ENCODE results near the gene NXF1.
A peak's percentile ranks its signal among the peaks of the same experiment; 100 is the strongest.

Gene NXF1

DNA sequence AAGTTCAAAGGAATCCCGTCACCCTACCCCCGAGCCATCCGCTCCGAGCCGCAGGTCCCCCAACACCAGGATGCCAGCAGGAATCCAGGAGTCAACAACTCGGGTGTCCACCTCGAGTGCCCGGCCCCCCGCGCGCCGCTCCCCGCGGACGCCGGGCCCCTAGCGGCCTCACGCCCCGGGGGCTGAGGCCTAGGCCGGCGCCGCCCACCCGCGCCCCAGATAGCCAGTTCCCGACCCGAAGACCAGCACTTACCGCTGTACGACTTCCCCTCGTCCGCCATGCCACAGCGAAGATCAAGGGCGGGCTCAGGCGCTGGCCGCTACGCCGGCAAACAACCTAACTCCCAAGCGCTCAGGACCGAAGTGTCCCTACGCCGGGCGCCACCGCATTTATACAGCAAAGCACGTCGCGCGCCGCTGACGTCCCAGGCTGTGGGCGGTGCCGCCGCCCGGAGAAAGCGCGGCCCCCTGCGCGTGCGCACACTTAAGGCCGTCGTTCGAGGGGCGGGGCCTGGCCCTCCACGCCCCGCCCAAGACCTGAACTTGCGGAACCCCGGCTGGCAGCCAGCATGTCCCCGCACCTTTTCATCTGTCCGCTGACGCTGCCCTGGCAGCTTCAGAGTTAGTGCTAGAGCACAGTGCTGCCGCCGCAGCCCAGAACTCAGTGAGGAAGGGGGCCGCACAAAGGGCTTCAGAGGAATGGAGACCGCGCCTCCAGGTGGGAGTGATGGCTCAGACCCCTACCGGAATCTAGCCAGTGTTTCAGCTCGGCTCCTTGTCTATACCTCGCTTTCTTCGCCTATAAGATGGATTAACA, at the start of gene NXF1:
NXF1 (minus strand) TSS at position 365 of the 817 bp plus-strand sequence; CDS start at position 281, 84 bp downstream.
- peaks cover 34 to 46% (median 38%) of the 10 kb centered on the region in 11 experiments for H3K36me3 ChIP-seq
- no peaks in the 10 kb centered on the region for H3K9me3 ChIP-seq (replicated peaks in 1 of 11)
- peaks cover 6 to 49% (median 48%) of the 10 kb centered on the region in 11 experiments; a peak in 20 of 22 replicates for H4K20me1 ChIP-seq
- peak within 1 kb of the TSS; percentile 79 to 92 (median 87) for H3K27ac ChIP-seq
- H3K27me3 ChIP-seq, result no peaks in the 10 kb centered on the region
- peak within 1 kb of the TSS; percentile 86 to 99 (median 90) for H3K4me3 ChIP-seq
- peak within 1 kb of the TSS; percentile 87 to 98 (median 96) for H3K4me2 ChIP-seq
- peaks cover 38 to 69% (median 50%) of the 10 kb centered on the region in 10 experiments for H3K4me1 ChIP-seq
- H3K9ac ChIP-seq, result peak within 1 kb of the TSS; percentile 88 to 97 (median 93)
- no peak for TF ChIP-seq Cebpa-rat (IDR thresholded peaks at IDR 0.05)

- peak overlapping the region; percentile 56 to 98 (median 94); a peak in 21 of 22 replicates for H3K27ac ChIP-seq
- no peak for TF ChIP-seq Cebpa-rat (IDR thresholded peaks at IDR 0.05)
- no peaks in the 10 kb centered on the region; a peak in 2 of 22 replicates for H3K9me3 ChIP-seq (replicated peaks in 1 of 11)
- no peaks in the 10 kb centered on the region for H3K27me3 ChIP-seq
- H3K36me3 ChIP-seq, result peaks cover 37 to 48% (median 42%) of the 10 kb centered on the region in 11 experiments
- H3K4me2 ChIP-seq, result peak overlapping the region; percentile 91 to 99 (median 97)
- H3K9ac ChIP-seq, result peak overlapping the region; percentile 86 to 99 (median 95)
- H4K20me1 ChIP-seq, result peaks cover 40 to 58% (median 54%) of the 10 kb centered on the region in 11 experiments
- peak overlapping the region; percentile 82 to 96 (median 89) for H3K4me3 ChIP-seq
- H3K4me1 ChIP-seq, result peaks cover 40 to 53% (median 46%) of the 10 kb centered on the region in 10 experiments
Measured at GRCh38 chr11:62854013-62854824, 49.0 kb upstream of the NXF1 start.

DNA sequence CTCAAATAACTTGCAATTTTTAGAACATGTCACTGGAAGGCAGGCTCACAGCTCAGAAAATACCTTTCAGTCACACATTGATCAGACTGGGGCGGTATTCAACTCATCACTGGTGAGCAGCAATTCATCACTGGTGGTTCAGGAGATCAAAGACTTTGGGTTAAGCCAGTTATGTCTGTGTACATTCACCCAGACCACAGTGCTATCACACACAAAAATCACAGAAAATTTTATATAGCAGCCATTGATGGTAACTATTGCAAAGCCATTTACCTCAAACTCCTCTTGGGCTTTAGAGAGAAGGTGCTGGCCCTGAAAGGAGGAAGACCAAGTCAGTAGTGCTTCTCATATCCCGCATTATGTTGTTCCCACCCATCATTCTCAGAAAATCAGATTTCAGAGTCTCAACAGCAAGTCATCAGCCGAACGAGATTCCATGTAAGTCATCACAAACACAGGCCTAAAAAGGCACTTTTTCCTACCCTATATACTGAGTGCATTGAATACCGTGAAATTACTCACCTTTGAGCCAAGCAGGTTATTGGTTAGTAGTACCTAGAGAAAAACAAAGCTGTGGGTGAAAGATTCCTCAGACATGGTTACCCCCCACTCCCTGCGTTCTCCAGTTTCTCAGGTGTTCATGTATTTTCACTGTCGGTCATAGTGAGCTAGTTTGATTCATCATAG, 48.2 kb upstream of the NXF1 start:
- H3K4me1 ChIP-seq, result peaks cover 38 to 51% (median 45%) of the 10 kb centered on the region in 10 experiments
- TF ChIP-seq Cebpa-rat (IDR thresholded peaks at IDR 0.05), result no peak
- peaks cover 40 to 58% (median 54%) of the 10 kb centered on the region in 11 experiments for H4K20me1 ChIP-seq
- H3K4me2 ChIP-seq, result peak overlapping the region; percentile 91 to 99 (median 97)
- peaks cover 37 to 48% (median 42%) of the 10 kb centered on the region in 11 experiments for H3K36me3 ChIP-seq
- H3K9ac ChIP-seq, result peak overlapping the region; percentile 86 to 99 (median 95)
- H3K27ac ChIP-seq, result peak overlapping the region in 9 of 11 experiments; percentile 26 to 98 (median 95); a peak in 18 of 22 replicates
- no peaks in the 10 kb centered on the region; a peak in 2 of 22 replicates for H3K9me3 ChIP-seq (replicated peaks in 1 of 11)
- H3K27me3 ChIP-seq, result no peaks in the 10 kb centered on the region
- H3K4me3 ChIP-seq, result peak overlapping the region; percentile 82 to 96 (median 89)

GRCh38 chr11:62852523-62853188, 47.4 kb upstream of the NXF1 start:
- Histone ChIP-seq H4K20me1 (peaks cover 40 to 58% (median 54%) of the 10 kb centered on the region in 11 experiments), H3K4me1 (peaks cover 31 to 43% (median 37%) of the 10 kb centered on the region in 10 experiments), H3K27me3 (no peaks in the 10 kb centered on the region), H3K27ac (peak overlapping the region in 7 of 11 experiments; percentile 3 to 98 (median 95); a peak in 10 of 22 replicates), H3K9me3 (replicated peaks in 1 of 11) (no peaks in the 10 kb centered on the region; a peak in 2 of 22 replicates), H3K9ac (peak overlapping the region; percentile 86 to 99 (median 95); a peak in 21 of 22 replicates), H3K4me2 (peak overlapping the region; percentile 91 to 99 (median 97)), H3K36me3 (peaks cover 37 to 44% (median 42%) of the 10 kb centered on the region in 11 experiments), H3K4me3 (peak overlapping the region; percentile 82 to 96 (median 89); a peak in 19 of 20 replicates)
- TF ChIP-seq Cebpa-rat (IDR thresholded peaks at IDR 0.05), result no peak

DNA sequence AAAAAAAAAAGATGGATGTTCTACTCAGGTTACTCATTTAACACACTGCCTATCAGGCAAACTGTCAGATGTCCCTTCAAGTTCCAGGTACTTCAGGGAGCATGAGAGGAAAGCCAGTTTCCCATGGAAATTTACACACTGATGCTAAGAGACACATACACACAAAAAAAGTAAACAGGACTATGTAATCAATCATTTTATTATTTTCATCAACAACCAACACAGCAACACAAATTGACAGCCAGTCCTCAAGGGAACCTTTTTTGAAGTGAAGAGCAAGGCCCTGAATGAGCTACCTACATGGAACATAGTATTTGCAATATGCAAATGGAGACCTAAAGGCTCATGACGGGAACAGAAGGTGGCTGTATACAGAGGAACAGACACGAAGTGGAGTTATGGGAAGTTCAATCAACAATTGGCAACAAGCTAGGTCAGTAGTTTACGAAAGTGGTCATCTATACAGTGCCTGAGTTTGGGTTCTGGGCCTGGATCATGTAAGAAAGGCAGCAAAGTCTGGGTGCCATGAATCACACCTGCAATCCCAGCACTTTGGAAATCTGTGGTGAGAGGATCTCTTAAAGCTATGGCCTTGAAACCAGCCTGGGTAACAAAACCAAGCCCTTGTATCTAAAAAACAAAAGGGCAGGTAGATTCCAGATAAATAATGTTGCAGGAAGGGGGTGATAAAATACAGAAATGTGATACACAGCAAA, 46.7 kb upstream of the NXF1 start:
- no peaks in the 10 kb centered on the region for H3K27me3 ChIP-seq
- TF ChIP-seq Cebpa-rat (IDR thresholded peaks at IDR 0.05), result no peak
- H3K4me3 ChIP-seq, result peak overlapping the region in 9 of 10 experiments; percentile 82 to 96 (median 88); a peak in 16 of 20 replicates
- peak overlapping the region; percentile 2 to 99 (median 96); a peak in 21 of 22 replicates for H3K4me2 ChIP-seq
- H3K9ac ChIP-seq, result peak overlapping the region; percentile 86 to 99 (median 95); a peak in 17 of 22 replicates
- H3K9me3 ChIP-seq (replicated peaks in 1 of 11), result no peaks in the 10 kb centered on the region; a peak in 2 of 22 replicates
- peaks cover 24 to 36% (median 30%) of the 10 kb centered on the region in 10 experiments for H3K4me1 ChIP-seq
- H3K27ac ChIP-seq, result peak overlapping the region in 1 of 11 experiments; percentile 97; a peak in 1 of 22 replicates
- peaks cover 37 to 44% (median 42%) of the 10 kb centered on the region in 11 experiments for H3K36me3 ChIP-seq
- H4K20me1 ChIP-seq, result peaks cover 40 to 58% (median 54%) of the 10 kb centered on the region in 11 experiments

DNA sequence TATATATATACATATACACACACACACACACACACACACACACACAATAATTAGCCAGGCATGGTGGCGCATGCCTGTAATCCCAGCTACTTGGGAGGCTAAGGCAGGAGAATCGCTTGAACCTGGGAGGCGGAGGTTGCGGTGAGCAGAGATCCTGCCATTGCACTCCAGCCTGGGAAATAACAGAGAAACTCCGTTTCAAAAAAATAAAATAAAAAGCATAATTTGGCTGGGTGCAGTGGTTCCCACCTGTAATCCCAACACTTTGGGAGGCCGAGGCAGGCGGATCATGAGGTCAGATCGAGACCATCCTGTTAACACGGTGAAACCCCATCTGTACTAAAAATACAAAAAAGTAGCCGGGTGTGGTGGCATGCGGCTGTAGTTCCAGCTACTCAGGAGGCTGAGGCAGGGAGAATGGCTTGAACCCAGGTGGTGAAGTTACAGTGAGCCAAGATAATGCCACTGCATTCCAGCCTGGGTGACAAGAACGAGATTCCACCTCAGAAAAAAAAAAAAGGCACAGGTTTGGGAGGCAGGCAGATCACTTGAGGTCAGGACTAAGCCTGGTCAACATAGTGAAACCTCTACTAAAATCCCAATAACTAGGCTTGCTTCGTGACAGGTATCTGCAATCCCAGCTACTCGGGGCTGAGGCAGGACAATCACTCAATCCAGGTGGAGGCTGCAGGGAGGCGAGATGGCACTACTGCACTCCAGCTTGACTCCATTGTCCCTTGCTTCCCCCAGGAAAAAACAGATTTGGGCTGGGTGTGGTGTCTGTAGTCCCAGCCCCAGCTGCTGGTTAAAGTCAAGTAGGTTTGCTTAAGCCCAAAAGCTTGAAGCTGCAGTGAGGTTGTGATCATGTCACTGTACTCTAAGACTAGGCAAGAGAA, 45.9 kb upstream of the NXF1 start:
- H3K36me3 ChIP-seq, result peaks cover 37 to 44% (median 42%) of the 10 kb centered on the region in 11 experiments
- peak overlapping the region in 9 of 11 experiments; percentile 3 to 98 (median 96); a peak in 8 of 22 replicates for H3K4me2 ChIP-seq
- H4K20me1 ChIP-seq, result peaks cover 40 to 58% (median 54%) of the 10 kb centered on the region in 11 experiments
- H3K27ac ChIP-seq, result no peak overlapping the region
- H3K9ac ChIP-seq, result peak overlapping the region in 8 of 11 experiments; percentile 13 to 99 (median 92); a peak in 12 of 22 replicates
- no peaks in the 10 kb centered on the region; a peak in 2 of 22 replicates for H3K9me3 ChIP-seq (replicated peaks in 1 of 11)
- no peak for TF ChIP-seq Cebpa-rat (IDR thresholded peaks at IDR 0.05)
- H3K4me1 ChIP-seq, result peaks cover 22 to 32% (median 27%) of the 10 kb centered on the region in 10 experiments
- H3K4me3 ChIP-seq, result peak overlapping the region in 3 of 10 experiments; percentile 87 to 92 (median 88); a peak in 2 of 20 replicates
- no peaks in the 10 kb centered on the region for H3K27me3 ChIP-seq

Measured in BLaER1 treated with 17β-estradiol and CSF1 and Interleukin-3, amounts not matched to agents 10 nM and 100 nM (cell line).